Adrenal gland (tissue), 5 donors: ENCODE data around the gene TUBA4B.

Source experiments
- POLR2A ChIP-seq, 2 donors: fragments of 450-650 bp; IDR thresholded peaks; one replicate each; pipeline ENCODE4 v1.6.1; 2017; ENCODE audit warnings: antibody characterized with exemption in 2 of 2, mild to moderate bottlenecking in 2 of 2, moderate library complexity in 1 of 2
- TF ChIP-seq, protein P1 (sequence below), 6 experiments: fragments of 450-650 bp in 4 of 6; fragments of 200-600 bp in 2 of 6; sonication (generic) in 1 of 6; IDR thresholded peaks; 1 replicate in 5 of 6; 2 replicates in 1 of 6; pipeline versions ENCODE4 v1.5.1 to v1.8.0; 2016 to 2021; ENCODE audit warnings: antibody characterized with exemption in 6 of 6, mild to moderate bottlenecking in 2 of 6, moderate library complexity in 1 of 6
- donor health status: DM: no; HTN: no; CAD: no.

DNA sequence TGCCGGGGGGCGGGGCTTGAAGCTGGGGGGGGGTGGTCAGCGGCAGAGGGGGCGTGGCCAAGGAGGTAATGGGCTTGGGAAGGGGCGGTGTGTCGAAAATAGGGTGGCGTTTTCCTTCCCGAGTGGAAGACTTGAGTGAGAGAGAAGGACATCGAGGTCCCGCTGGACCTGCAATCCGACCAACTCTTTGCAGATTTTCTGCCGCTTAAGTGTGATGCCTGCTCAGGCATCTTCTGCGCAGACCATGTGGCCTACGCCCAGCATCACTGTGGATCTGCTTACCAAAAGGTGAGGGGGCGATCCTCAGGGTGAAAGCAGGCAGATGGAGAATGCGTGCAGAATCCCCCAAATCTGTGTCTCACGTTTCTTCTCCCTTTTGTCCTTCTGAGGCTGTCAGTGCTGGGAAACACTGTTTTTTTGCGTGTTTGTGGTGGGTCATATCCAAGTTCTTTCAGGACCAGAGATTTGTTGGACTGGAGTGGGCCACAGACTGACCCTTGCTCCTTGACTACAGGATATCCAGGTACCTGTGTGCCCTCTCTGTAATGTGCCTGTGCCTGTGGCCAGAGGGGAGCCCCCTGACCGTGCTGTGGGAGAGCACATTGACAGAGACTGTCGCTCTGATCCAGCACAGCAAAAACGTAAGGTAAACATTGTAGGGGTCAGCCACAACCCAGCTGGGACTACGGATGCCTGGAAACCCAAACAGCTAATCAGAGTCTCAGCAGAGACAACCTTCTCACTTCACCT lies 45.7 kb upstream of the TUBA4B start:
- TF ChIP-seq, protein P1, sequence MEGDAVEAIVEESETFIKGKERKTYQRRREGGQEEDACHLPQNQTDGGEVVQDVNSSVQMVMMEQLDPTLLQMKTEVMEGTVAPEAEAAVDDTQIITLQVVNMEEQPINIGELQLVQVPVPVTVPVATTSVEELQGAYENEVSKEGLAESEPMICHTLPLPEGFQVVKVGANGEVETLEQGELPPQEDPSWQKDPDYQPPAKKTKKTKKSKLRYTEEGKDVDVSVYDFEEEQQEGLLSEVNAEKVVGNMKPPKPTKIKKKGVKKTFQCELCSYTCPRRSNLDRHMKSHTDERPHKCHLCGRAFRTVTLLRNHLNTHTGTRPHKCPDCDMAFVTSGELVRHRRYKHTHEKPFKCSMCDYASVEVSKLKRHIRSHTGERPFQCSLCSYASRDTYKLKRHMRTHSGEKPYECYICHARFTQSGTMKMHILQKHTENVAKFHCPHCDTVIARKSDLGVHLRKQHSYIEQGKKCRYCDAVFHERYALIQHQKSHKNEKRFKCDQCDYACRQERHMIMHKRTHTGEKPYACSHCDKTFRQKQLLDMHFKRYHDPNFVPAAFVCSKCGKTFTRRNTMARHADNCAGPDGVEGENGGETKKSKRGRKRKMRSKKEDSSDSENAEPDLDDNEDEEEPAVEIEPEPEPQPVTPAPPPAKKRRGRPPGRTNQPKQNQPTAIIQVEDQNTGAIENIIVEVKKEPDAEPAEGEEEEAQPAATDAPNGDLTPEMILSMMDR (IDR thresholded peaks at IDR 0.05): no peak
- TF ChIP-seq POLR2A (IDR thresholded peaks at IDR 0.05): no peak
